ENCODE data around the gene ATF2.

GRCh38 chr2:175076272-175076671 lies 91.7 kb downstream of the ATF2 start:
- TF ChIP-seq POLR2A (IDR thresholded peaks at IDR 0.05; ENCODE audit: low read depth, low read length) = no peak
- TF ChIP-seq CTCF (IDR thresholded peaks at IDR 0.05; ENCODE audit: extremely low read depth in 1 of 2, insufficient read depth in 1 of 2, low read depth in 1 of 2, low read length in 2 of 2) = no peak
- TF ChIP-seq JUN (IDR thresholded peaks at IDR 0.05; ENCODE audit: borderline replicate concordance, insufficient read depth, insufficient read length, low read depth) = no peak
- no peak for TF ChIP-seq POLR2AphosphoS5 (IDR thresholded peaks at IDR 0.05; ENCODE audit: insufficient read depth, low read depth, low read length)
- TF ChIP-seq, protein P1, sequence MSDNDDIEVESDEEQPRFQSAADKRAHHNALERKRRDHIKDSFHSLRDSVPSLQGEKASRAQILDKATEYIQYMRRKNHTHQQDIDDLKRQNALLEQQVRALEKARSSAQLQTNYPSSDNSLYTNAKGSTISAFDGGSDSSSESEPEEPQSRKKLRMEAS (IDR thresholded peaks at IDR 0.05; ENCODE audit: insufficient read depth, insufficient read length) = no peak
- TF ChIP-seq EZH2 (IDR thresholded peaks at IDR 0.05; ENCODE audit: borderline replicate concordance, low read depth, low read length, severe bottlenecking) = no peak

All from endothelial cell of umbilical vein (primary cell).